Caco-2 (cell line): ENCODE results near the gene PCDHGA5. TPM values are rescaled to one million over a fixed set of nuclear protein-coding genes. Genes with fewer than 3 reads are reported as not detected.
"Not testable (repeated sequence)": the region's sequence is repeated elsewhere in the genome, so short reads cannot be mapped to it uniquely, and the experiment has no call there.

Experiments
- BruUV-seq: library from RNA; stranded (reverse); fragments of 400-500 nt; replicated peaks from 2 replicates; lab custom pipeline; 2021; lab: Mats Ljungman, UMichigan
- CTCF ChIA-PET: fragments of 300-600 bp; sonication (Branson Sonifier 250); formaldehyde crosslinking; loops from one replicate; lab custom pipeline; 2022; ENCODE audit warnings: antibody characterized with exemption; lab: Charles Lee
- POLR2A ChIA-PET: fragments of 300-600 bp; sonication (Branson Sonifier 250); formaldehyde crosslinking; loops from one replicate; lab custom pipeline; 2022; ENCODE audit warnings: antibody characterized with exemption; lab: Charles Lee
- DNase-seq, 2 experiments: peaks; one replicate each; pipeline versions ENCODE4 v3.0.0 to v3.0.0-alpha.2; 2020 to 2022
- H3K27me3 ChIP-seq: replicated peaks from 2 replicates; pipeline ENCODE4 v1.6.0; 2011; ENCODE audit warnings: low read length; ENCODE audit not compliant: control insufficient read depth, insufficient read depth
- H3K36me3 ChIP-seq: 2 replicates; pipeline ENCODE4 v1.5.1; 2011; ENCODE audit warnings: low read length; ENCODE audit not compliant: control insufficient read depth, insufficient read depth
- H3K4me1 ChIP-seq: fragments of 250-450 bp; sonication (Bioruptor Pico); 2 replicates; pipeline ENCODE4 v1.5.1; 2020; ENCODE audit warnings: mild to moderate bottlenecking
- H3K4me3 ChIP-seq: 2 replicates; pipeline ENCODE4 v1.5.1; 2011; ENCODE audit warnings: low read depth, mild to moderate bottlenecking, control low read depth, low read length
- H3K9me3 ChIP-seq: fragments of 250-450 bp; sonication (Bioruptor Pico); 2 replicates; pipeline ENCODE4 v1.5.1; 2020; ENCODE audit warnings: mild to moderate bottlenecking, moderate library complexity
- H3K27ac Mint-ChIP-seq: one replicate; pipeline ENCODE4 v1.8.0; 2022; ENCODE audit warnings: mixed read lengths; ENCODE audit not compliant: unreplicated experiment
- H3K27me3 Mint-ChIP-seq: one replicate; pipeline ENCODE4 v1.8.0; 2022; ENCODE audit warnings: mixed read lengths; ENCODE audit not compliant: insufficient read depth, unreplicated experiment
- H3K36me3 Mint-ChIP-seq: one replicate; pipeline ENCODE4 v1.8.0; 2022; ENCODE audit warnings: mild to moderate bottlenecking, mixed read lengths; ENCODE audit not compliant: insufficient read depth, unreplicated experiment
- H3K4me1 Mint-ChIP-seq: one replicate; pipeline ENCODE4 v1.8.0; 2022; ENCODE audit warnings: low read depth, mixed read lengths; ENCODE audit not compliant: unreplicated experiment
- H3K4me3 Mint-ChIP-seq: one replicate; pipeline ENCODE4 v1.8.0; 2022; ENCODE audit warnings: mild to moderate bottlenecking, moderate library complexity, mixed read lengths; ENCODE audit not compliant: unreplicated experiment
- H3K9me3 Mint-ChIP-seq: one replicate; pipeline ENCODE4 v1.8.0; 2022; ENCODE audit warnings: mixed read lengths; ENCODE audit not compliant: unreplicated experiment
- CTCF ChIP-seq, 2 experiments: fragments of 200-600 bp in 1 of 2; IDR thresholded peaks; 1 replicate in 1 of 2; 2 replicates in 1 of 2; pipeline versions ENCODE4 v1.5.1 to v1.8.0; 2011 to 2022; ENCODE audit warnings: antibody characterized with exemption in 1 of 2, control low read depth in 1 of 2, inconsistent platforms in 1 of 2, low read depth in 1 of 2, low read length in 1 of 2, mild to moderate bottlenecking in 1 of 2, moderate library complexity in 1 of 2; ENCODE audit not compliant: insufficient read depth in 1 of 2, severe bottlenecking in 1 of 2, unreplicated experiment in 1 of 2
- intact Hi-C: fragments of 100-400 bp; cut with micrococcal nuclease; formaldehyde crosslinking; loops from one replicate; pipeline ENCODE4 v1.10.0; 2022; ENCODE audit not compliant: unreplicated experiment
- total RNA-seq: library from RNA; stranded (reverse); gene quantifications from 2 replicates; pipeline ENCODE4 v1.2.3, GENCODE V29; 2022

The PCDHGA5 gene
- total RNA-seq, 1 experiment from 2014 or later: 0.57 TPM

- no peak overlapping the region for H3K4me3 Mint-ChIP-seq
- POLR2A ChIA-PET: no interaction called here
- H3K4me1 ChIP-seq: no peaks in the 10 kb centered on the region
- BruUV-seq: no TSS peak
- H3K36me3 ChIP-seq: no peaks in the 10 kb centered on the region
- no peaks in the 10 kb centered on the region; the same call in 1 of the 2 replicates for H3K9me3 ChIP-seq
- H3K4me3 ChIP-seq: no peak overlapping the region
- H3K4me1 Mint-ChIP-seq: no peaks in the 10 kb centered on the region
- intact Hi-C loops: no loop called here
- H3K27me3 Mint-ChIP-seq: no peaks in the 10 kb centered on the region
- CTCF ChIA-PET: no interaction called here
- no peak overlapping the region for H3K27ac Mint-ChIP-seq
- no peak for DNase-seq
- TF ChIP-seq CTCF (IDR thresholded peaks at IDR 0.05; ENCODE audit: insufficient read depth in 1 of 2, low read depth in 1 of 2, low read length in 1 of 2, severe bottlenecking in 1 of 2, unreplicated experiment in 1 of 2): no peak
- peaks cover 9% of the 10 kb centered on the region for H3K9me3 Mint-ChIP-seq
- H3K36me3 Mint-ChIP-seq: peaks cover 4% of the 10 kb centered on the region
- H3K27me3 ChIP-seq: no peaks in the 10 kb centered on the region
Observed at GRCh38 chr5:141345327-141345726, 18.6 kb upstream of the PCDHGA5 start.

GRCh38 chr5:141346017-141346416 lies 17.9 kb upstream of the PCDHGA5 start:
- H3K4me1 Mint-ChIP-seq, H3K9me3 ChIP-seq, CTCF ChIA-PET, DNase-seq, H3K4me3 Mint-ChIP-seq, H3K27ac Mint-ChIP-seq, intact Hi-C loops, H3K36me3 Mint-ChIP-seq, BruUV-seq, POLR2A ChIA-PET, H3K27me3 ChIP-seq, H3K9me3 Mint-ChIP-seq, H3K27me3 Mint-ChIP-seq, H3K4me1 ChIP-seq, H3K4me3 ChIP-seq, H3K36me3 ChIP-seq: not testable (repeated sequence)

- Histone ChIP-seq H3K36me3 (no peaks in the 10 kb centered on the region), H3K4me3 (no peak within 1 kb of the TSS), H3K9me3 (no peaks in the 10 kb centered on the region; the same call in 1 of the 2 replicates), H3K4me1 (no peaks in the 10 kb centered on the region), H3K27me3 (no peaks in the 10 kb centered on the region)
- no peak within 1 kb of the TSS for H3K27ac Mint-ChIP-seq
- no TSS peak for BruUV-seq
- no peaks in the 10 kb centered on the region for H3K27me3 Mint-ChIP-seq
- TF ChIP-seq CTCF (IDR thresholded peaks at IDR 0.05; ENCODE audit: insufficient read depth in 1 of 2, low read depth in 1 of 2, low read length in 1 of 2, severe bottlenecking in 1 of 2, unreplicated experiment in 1 of 2): peak; percentile 33 to 47
- peak within 1 kb of the TSS; percentile 64 for H3K4me3 Mint-ChIP-seq
- ChIA-PET CTCF (interaction anchor here (0.6 to 1.3 kb wide), 2 partner anchors 11 to 47 kb away, joined by 3 to 4 read pairs; partner anchors contain the start of gene PCDHGB5), POLR2A (no interaction called here)
- peak in 1 of 2 experiments; percentile 49 for DNase-seq
- H3K9me3 Mint-ChIP-seq: peaks cover 10% of the 10 kb centered on the region
- no peaks in the 10 kb centered on the region for H3K4me1 Mint-ChIP-seq
- intact Hi-C loops: no loop called here
- H3K36me3 Mint-ChIP-seq: peaks cover 5% of the 10 kb centered on the region
Observed at GRCh38 chr5:141349917-141350619, 13.9 kb upstream of the PCDHGA5 start, which contains the start of gene PCDHGB1. Gene PCDHGB1, plus strand, starts transcription at chr5:141350099. Its CDS starts 162 bp downstream, at chr5:141350261.
